HG02852 (cell line): ENCODE results near the gene TMEM147.
A peak's percentile ranks its signal among the peaks of the same experiment; 100 is the strongest.

ENCODE experiments used
- ATAC-seq: cut with Tn5 transposase; IDR thresholded peaks from one replicate; pipeline ENCODE4 v1.9.1; 2021; ENCODE audit warnings: mild to moderate bottlenecking, moderate library complexity; ENCODE audit not compliant: unreplicated experiment

TMEM147 gene

DNA sequence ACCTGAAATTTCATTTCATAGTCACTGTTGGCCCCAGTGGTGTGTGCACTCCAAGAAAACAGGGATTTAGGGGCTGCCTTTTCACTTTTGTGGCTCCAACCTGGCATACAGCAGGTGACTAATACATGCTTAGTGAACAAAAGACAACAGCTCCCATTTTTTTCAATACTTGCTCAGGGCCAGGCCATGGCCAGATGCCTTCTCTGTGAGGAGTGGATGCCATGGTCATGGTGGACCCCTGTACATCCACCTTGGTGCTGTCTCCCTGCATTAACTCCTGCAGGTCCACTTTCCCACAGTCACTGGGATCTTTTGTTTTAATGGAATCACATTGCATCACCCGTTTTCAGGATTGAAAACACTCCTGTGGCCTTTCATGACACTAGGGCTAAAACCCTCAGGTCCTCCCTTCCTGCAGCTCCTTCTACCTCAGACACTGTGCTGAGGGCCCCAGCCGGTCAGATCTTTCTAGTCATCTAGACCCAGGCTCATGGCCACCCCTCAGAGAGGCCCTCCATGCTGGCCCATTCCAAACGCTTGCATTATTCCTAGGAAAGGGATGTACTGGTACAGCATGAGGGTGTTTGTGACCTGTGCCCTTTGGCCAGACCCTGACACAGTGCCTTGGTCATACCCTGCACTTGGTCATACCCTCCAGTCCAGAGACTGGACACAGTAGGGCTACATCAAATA, 1.2 kb upstream of the TMEM147 start:
- no peak for ATAC-seq

DNA sequence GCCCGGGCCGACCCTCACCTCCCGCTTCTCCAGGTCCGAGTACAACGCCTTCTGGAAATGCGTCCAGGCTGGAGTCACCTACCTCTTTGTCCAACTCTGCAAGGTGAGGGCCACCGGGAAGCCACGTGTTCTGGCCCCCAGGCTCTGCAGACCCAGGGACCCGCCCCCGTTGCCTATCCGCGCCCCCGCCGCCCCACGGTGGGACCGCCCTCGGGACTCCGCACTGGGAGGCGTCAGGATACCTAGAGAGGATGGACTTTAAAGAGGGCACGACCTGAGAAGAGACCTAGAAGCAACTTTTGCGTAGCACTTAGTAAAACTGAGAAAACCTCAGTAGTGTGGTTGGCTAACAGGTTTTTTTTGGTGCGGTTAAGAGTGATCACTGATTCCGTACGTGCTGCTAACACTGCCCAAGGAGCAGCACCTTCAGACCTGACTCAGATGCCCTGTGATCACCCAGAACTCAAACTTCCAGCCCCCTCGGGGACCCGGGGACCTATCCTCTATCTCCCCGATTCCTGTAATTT, 492 bp downstream of the TMEM147 start:
- ATAC-seq: peak; percentile 45

DNA sequence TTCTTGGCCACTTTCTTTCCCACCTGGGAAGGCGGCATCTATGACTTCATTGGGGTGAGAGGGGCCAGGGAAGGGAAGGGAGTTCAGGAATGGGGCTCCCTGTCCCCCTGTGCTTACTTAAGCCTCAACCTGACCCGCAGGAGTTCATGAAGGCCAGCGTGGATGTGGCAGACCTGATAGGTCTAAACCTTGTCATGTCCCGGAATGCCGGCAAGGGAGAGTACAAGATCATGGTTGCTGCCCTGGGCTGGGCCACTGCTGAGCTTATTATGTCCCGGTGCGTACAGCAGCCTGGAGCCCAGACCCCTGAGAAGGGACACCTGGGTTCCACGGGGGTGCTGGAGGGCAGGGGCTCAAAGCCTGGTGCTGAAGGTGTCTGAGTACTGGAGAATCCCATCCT, 1.1 kb downstream of the TMEM147 start:
- no peak for ATAC-seq

DNA sequence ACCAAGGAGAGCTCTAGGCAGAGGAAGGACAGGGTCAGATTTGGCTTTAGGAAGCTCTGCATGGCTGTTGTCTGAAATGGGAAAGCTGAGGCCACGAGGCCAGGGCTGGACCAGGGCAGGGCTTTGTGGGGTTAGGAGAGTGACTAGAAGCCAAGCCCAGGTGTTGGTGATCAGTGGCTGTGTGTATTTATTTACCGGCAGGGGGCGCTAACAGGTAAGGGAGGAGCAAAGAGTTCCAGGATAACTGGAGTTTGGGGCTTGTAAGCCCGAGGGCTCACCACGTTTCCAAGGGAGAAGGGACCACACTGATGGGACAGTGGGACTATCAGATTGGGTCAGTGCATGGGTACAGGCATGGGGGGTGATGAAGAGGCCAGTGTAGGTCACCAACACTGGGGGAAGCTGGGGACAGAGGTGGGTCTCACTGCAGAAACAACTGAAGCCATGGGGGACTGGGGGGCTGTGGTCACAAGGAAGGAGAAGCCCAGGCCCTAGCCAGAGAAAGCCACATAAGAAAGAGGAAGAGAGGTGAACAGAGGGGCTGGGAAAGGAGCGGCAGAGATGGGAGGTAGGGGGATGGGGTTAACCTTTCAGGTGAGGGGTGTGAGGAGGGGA, 3.9 kb downstream of the TMEM147 start:
- ATAC-seq: no peak

DNA sequence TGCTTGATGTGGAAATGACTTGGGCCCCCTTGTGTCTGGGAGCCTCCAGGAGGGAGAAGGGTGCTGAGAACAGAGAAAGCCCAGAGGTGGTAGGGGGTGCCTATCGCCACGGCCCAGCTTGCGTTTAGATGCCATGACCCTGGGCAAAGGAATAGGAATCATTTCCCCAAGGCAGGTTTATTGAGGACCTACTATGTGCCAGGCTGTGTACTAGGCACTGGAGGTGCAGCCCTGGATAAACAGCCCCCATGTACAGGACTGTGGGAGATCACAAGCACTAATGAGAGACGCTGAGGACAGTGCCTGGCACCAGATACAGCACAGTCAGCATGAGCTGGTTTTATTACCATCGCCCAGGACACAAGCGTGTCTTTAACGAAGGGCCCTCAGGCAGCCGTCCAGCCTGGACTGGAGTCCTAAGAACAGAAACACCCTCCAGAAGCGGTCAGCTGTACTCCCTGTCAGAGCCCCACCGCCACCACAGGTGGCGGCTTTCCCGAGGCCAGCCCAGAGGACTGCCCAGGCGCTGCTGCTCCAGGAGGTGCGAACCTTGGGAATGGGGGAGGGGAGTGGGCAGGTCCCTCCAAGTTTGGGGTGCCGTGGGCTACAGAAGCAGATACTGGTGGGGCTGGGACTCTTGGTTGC, 4.6 kb downstream of the TMEM147 start:
- no peak for ATAC-seq

DNA sequence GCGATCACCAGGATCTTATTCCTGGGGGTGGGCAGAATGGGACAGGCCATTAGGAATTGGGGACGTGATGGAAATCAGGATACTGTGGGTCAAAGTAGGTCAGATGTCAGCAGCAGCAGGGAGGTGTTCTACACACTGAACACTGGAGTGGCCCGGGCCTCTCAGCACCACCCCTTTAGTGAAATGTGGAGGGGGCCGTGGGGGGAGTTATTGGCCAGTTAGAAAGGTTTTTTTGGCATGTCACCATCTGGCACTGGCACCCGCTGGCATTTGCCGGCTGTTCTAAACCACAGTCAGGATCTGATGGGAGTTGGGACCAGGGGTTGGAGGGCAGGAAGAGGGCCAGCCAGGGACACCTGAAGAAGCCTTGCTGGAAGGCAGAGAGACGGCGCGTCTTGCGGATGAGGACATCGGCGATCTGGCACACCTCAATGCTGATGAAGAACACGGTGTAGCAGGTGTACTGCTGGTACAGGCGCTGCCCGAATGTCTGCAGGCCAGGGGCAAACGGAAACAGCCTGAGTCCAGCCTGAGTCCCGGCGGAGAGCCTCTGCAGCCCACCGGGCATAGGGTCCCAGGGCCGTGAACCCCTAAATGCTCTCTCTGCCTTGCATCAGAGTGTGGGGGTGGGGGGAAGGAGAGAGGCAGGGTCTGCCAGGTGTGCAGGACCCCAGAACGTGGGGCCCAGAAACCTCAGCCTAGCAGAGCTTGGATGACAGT, 5.8 kb downstream of the TMEM147 start:
- ATAC-seq: no peak

DNA sequence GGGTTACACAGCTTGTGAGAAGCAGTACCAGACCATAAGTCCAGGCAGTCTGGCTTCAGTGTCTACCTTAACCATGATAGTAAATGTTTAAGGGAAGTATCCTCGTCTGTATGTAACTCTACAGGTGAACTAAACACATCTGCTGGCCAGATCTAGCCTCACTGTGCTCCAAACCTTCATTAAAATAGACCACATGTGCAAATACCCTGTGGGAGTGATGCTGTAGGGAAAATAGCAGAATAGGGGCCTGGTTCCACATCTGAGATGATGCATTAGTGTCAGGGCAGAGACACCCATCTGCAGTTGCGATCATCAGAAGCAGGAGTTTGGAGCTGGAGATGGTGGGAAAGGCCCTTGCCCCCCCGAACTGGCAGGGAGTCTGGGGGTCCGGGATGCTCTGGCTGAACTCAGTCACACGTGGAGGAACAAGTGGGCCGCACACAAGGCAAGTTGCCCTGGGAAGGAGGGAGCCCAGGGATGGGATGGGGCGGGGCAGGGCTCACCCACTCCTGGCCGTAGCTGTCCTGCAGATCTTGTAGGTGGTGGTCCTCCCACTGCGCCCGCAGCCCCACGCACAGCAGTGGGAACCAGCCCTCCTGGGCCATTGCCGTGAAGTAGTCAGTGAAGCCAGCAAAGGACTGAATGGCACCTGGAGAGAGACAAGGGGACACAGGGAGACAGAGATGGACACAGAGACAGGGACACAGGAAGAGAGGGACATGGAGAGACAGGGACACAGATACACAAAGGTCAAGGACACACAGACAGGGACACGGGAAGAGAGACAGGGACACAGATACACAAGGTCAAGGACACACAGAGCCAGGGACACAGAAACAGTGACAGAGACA, 7.3 kb downstream of the TMEM147 start:
- no peak for ATAC-seq

DNA sequence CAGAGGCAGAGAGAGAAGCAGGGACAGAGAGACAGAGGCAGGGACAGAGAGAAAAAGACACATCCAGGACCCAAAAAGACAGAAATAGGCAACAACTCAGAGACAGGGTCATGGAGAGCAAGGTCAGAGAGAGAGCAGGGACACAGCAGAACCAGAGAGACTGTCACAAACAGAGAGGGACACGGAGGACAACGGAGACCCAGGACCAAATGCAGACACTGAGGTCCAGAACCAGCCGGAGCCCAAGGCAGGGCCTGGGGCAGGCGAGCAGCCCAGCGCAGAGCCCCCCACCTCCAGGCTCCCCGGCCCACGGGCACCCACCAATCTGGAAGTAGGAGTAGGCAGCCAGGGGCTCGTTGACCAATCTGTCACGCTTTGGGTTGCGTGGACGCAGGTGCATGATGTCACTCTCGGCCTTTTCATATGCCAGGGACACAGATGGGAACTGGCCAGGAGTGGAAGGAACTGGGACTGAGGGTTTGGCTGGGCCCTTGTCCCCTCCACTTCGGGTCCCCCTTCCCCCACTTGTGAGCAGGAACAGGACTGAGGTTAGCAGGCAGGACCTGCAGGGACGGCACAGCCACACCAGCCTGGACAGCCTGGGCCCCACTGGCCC, 8.1 kb downstream of the TMEM147 start:
- ATAC-seq: no peak

DNA sequence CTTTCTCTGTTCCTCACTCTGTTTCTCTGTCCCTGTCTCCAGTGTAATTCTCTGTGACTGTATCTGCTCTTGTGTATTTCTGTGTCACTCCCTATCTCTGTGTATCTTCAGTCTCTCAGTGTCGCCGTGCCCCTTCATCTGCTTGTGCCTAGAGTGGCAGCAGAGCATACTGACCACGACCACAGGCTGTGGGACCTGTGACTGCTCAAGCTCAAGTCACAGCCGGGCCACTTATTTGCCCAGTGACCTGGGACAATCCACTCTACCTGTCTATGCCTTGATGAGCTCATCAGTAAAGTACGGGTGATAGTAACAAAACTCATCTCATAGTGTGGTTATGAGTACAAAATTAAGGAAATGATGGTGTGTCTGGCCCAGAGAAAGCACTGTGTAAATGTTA, 8.7 kb downstream of the TMEM147 start:
- ATAC-seq: no peak

DNA sequence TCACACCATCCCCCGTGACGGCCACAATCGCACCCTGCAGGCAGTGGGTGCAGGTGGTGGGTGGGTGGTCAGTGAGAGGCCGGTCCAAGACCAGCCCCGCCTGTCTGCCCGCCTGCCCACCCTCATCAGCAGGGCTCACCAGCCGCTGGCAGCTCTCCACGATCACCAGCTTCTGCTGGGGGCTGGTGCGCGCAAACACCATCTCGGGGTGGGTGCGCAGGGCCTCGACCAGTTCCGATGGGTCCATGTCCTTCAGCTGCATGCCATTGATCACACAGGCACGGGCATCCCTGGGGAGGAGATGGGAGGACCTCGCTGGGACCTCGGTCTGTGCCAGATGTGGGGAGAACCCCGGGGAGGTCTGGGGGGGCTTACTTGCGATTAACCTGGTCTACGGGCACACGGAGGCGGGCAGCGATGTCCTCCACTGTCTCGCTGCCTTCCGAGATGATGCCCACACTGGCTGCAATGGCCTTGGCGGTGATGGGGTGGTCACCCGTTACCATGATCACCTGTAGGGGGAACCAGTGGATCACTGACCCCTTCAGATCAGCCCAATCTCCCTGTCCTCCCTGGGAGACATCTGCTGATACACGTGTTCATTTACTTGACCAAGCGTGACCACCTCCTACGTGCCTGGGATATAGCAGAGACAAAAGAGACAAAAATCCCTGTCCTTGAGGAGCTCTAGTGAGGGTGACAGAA, 10.0 kb downstream of the TMEM147 start:
- ATAC-seq: no peak

DNA sequence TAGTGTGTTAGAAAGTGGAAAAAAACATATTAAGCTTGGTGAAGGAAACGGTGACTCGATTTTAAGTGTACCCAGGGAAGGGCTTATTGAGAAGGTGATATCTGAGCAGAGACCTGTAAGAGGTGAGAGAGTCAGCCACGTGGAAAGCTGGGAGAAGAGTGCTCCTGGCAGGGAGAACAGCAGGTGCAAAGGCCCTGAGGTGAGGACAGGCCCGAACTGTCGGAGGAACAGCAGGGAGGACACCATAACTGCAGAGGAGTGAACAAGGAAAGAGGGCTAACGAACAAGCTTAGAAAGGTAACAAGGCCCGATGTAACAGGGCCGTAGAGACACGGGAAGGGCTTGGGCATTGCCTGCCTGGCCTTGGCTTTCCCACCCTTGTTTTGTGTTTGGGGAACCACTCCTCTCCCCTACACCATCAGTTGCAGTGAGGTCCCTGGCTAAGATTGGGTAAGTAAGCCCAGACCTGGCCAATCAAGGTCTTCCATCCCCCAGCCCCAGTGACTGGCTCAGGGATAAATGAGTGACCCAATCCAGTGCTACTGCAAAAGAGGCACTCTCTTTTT, 10.7 kb downstream of the TMEM147 start:
- no peak for ATAC-seq

DNA sequence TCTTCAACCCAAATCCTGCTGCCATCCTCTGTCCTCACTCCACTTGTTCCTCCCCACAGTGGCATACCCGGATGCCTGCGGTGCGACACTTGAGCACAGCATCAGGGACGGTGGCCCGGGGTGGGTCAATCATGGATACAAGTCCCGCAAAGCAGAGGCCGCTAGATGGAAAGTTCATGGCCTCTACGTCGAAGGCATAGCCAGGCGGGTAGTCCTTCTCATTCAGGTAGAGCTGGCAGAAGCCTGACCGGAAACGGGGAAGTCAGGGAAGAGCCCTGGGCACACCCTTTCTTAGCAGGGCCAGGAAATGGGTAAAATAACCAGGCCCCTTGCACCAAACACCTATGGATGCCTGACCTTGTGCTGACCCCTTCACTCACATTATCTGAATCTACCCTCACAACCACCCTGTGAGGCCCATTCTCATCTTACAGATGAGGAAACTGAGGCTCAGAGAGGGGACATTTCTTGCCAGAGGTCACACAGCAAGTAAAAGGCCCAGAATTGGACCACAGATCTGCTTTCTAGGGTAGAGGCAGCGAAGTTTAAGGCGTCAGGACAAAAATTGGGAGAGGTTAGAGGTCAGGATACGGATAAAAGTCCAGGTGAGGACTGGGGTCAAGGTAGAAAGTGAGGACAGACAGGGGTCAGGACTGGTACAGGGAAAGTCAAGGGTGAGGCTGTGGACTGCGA, 11.6 kb downstream of the TMEM147 start:
- no peak for ATAC-seq

DNA sequence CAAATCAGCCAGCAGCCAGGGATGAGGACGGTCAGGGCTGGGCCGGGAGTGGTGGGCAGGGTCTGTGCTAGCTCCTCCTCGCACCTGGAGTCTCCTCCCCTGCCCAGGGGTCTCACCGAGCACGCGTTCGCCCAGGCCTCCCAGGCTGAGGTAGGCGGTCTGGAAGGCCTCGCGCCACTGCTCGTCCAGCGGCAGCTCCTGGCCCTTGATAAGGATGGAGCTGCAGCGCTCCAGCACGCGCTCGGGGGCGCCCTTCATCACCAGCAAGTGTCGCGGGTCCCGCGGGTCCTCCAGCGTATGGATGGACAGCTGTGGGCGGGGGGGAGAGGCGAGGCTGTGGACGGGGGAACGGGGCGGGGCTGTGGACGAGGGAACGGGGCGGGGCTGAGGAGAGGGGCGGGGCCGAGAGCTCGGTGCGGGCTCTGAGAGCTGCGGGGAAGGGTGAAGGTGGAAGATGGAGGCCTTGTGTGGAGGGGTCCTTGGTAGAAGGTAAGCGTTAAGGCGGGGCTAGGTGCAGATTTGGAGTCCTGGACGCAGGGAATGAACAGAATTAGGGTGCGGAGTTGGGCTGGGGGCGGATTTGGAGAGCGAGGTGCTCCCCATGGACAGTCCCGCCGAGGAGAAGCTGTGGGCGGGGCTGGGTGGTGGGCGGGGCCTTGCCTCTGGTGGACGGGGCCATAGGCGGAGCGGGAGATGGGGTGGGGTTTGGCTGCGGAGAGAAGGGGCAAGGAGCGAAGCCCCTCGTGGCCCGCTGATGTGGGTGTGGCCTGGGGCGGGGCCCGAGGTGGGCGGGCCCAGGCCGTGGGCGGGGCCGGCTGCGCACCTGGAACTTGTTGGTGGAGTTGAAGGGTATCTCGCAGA, 12.3 kb downstream of the TMEM147 start:
- ATAC-seq: no peak

DNA sequence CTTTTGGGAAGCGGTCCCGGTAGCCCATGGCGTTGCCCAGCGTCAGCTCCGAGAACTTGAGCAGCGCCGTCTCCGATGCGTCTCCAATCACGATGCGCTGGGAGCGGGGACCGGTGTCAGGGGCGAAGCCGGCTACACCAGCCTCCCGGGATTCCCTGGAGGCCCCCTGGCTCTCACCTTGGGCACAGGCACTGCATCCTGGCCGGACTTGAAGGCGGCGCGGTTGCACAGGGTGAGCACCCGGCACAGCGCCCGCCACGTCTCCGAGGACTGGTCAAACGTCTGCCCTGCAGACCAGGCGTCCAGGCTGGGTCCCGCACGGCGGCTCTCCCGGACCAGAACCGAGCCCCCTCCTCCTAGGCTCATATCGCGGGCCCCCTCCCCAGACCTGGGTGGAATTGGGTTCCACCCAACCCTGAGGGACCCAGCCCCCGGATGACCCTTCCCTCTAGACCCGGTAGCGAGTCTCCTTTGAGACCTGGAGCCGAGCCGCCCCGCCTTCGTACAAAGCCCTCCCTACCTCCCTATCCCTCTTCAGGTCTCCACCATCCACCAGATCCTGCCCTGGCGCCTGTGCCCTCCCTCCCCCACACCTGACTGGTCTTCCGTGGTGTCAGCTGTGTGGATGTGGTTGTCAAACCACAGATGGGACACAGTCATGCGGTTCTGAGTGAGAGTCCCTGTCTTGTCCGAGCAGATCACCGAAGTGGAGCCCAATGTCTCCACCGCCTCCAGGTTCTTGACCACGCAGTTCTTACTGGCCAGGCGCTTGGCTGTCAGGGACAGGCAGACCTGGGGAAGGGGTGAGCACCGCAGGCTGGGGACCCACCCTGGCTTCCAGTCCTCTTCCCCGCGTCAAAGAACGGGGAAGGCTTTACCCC, 13.2 kb downstream of the TMEM147 start:
- no peak for ATAC-seq

DNA sequence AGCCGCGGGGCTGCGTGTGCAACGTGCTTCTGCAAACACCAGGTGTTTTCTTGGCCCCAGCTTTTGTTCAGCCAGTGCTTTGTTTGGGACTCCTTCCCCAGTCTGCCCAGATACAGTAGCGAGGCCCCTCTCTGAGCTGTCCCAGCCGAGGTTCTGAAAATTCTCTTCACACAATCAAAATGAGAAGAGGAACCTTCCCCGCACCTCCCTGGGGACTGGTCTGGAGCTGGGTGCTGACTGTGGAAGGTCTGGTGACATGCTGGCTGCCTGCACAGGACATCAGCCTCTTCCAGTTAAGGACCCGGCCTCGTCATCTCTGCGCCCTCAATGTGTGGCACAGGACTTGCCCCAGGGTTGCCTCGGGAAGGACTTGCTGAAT, 13.8 kb downstream of the TMEM147 start:
- no peak for ATAC-seq

DNA sequence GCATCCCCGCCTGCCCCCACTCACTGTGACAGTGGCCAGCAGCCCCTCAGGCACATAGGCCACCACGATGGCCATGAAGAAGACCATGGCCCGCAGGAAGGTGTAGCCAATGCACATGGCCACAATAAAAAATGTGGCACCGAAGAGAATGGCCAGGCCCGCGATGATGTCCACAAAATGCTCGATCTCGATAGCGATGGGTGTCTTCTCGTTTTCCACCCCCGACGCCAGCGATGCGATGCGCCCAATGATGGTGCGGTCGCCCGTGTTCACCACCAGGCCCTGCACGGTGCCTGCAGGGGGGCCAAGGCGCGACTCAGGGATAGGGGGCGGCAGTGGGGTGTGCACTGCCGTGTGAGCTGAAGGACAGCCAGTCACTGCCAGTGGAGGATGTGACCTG, 14.4 kb downstream of the TMEM147 start:
- no peak for ATAC-seq

DNA sequence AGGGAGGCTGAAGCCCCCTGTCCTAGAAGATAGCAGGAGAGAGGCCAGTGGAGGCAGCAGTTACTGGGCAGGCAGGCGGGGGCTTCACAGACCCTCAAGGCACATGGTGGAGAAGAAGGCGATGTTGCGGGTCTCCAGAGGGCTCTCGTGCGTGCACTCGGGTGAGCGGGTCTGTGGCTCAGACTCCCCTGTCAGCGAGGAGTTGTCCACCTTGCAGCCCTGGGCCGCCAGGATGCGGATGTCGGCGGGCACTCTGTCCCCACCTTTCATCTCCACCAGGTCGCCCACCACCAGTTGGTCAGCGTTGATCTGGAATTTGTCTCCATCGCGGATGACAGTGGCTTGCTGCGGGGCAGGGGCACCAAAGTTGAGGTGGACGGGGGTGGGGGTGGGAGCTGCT, 14.8 kb downstream of the TMEM147 start:
- ATAC-seq: no peak
